GM19395 (cell line): ENCODE measurements around the gene CRYM.
"Not testable (repeated sequence)": the region's sequence is repeated elsewhere in the genome, so short reads cannot be mapped to it uniquely, and the experiment has no call there.

Experiments used
- ATAC-seq: cut with Tn5 transposase; IDR thresholded peaks from one replicate; pipeline ENCODE4 v1.9.1; 2021; ENCODE audit warnings: mild to moderate bottlenecking, moderate library complexity; ENCODE audit not compliant: unreplicated experiment

The CRYM gene

DNA sequence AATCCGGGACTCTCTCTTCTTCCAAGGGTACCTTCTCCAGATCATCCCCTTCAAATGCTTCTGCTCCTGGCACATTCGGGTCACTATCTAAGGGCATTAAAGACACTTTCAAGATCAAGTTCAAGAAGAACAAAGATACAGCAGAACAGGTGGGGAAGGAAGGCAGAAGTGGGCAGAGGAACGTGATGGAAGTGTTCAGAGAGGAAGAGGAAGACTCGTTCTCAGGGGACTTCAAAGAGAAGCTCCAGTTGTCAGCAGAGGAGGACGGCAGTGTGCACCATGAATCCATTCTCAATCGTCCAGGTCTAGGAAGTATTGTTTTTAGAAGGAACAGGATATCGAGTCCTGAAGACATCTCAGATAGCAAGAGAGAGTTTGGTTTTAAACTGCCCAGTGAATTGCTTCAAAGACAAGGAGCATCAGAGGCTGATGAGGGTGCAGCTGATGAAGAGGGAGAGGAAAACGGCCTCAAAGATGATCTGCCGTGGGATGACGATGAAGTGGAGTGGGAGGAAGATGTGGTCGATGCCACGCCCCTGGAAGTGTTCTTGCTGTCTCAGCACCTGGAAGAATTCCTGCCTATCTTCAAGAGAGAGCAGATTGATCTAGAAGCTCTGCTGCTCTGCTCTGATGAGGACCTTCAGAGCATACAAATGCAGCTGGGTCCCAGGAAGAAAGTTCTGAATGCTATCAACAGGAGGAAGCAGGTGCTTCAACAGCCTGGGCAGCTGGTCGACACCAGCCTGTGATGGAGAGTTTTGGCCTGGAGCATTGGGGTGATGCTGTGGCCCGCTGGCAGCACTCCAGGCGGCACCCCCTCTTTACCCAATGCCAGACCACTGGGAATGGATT, 27.8 kb downstream of the CRYM start:
- no peak for ATAC-seq

GRCh38 chr16:21248179-21248578, 29.9 kb downstream of the CRYM start:
- ATAC-seq, result not testable (repeated sequence)

- no peak for ATAC-seq
Observed at GRCh38 chr16:21244518-21245215, 33.4 kb downstream of the CRYM start.

- ATAC-seq, result no peak
Observed at GRCh38 chr16:21242756-21243155, 35.3 kb downstream of the CRYM start.

GRCh38 chr16:21239646-21240045, 38.4 kb downstream of the CRYM start:
- ATAC-seq, result no peak

DNA sequence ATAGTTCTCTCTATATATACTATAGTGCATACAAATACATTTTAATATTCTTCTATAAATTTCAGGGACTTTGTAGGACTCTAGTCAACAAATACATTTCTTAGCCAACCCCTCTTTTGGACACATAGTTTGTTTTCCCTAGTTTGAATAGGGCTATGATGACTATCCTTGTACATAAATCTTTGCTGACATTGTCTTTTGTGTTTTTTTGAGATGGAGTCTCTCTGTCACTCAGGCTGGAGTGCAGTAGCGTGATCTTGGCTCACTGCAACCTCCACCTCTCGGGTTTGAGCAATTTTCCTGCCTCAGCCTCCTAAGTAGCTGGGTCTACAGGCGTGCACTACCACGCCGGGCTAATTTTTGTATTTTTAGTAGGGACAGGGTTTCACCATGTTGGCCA, 41.3 kb downstream of the CRYM start:
- no peak for ATAC-seq

DNA sequence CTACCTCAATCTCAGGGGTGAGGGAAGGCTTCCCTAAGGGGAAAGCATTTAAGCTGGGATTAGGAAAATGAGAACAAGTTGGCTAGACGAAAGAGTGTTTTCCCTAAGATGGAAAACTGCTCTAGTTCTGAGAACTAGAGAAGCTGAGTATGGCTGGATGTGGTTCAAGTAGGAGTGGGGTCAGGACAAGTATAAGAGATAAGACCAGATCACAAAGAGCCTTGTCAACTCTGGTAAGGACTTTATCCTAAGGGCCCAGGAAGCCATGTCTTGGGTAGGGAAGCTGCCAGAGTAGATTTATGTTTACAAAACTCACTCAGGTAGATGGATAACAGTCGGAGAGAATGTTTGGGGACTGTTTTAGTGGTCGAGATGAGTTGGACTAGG, 42.9 kb downstream of the CRYM start:
- no peak for ATAC-seq

- ATAC-seq, result no peak
Observed at GRCh38 chr16:21233521-21234150, 44.5 kb downstream of the CRYM start, which contains the start of gene ANKS4B. TSS of gene ANKS4B (plus strand) at chr16:21233699. CDS start at chr16:21233738, 39 bp downstream.

- no peak for ATAC-seq
Observed at GRCh38 chr16:21233045-21233520, 45.0 kb downstream of the CRYM start.

DNA sequence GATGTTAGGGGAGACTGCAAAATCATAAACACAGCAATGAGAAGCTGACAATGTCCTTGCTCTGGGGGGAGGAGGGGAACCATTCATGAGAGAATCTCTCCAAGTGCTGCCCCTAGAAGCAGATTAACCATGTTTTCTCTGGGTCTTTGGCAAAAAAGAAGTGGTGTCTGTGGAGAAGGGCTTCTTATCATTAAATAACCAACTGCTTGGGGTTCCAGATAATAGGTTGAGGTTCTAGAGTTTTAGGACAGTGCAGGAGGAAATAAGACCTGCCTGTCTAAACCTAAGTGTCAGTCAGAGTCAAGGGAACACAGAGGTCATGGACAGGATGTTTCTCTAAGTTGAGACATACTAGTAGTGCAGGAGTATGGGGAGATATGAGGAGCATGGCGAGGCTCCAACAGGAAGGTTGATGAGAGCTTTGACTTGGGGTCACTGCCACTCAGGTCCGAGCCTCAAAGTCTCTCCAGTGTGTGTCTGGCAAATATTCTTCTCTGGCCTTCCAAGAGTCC, 49.7 kb downstream of the CRYM start:
- no peak for ATAC-seq

GRCh38 chr16:21227866-21228265, 50.2 kb downstream of the CRYM start:
- ATAC-seq, result no peak

DNA sequence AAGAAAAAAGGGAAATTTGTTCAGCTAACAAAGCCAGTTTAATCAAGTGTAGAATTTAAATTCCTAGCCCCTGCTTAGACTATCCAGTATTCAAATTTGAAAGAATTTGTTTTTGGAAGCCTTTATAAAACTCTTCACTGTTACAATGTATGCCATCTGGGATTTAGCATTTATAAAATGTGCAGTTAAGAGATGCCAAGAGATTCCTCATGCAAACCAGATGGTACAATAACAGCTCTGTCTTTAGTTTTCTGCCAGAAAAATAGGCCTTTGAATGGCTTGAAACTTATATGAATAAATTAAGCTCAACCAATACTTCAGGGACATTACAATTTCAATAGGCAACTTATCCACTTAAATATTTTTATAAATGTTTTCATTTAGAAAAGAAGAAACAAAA, 51.3 kb downstream of the CRYM start:
- ATAC-seq, result no peak

GRCh38 chr16:21224800-21225199, 53.3 kb downstream of the CRYM start:
- ATAC-seq, result no peak

- no peak for ATAC-seq
Observed at GRCh38 chr16:21223787-21224186, 54.3 kb downstream of the CRYM start.

- no peak for ATAC-seq
Observed at GRCh38 chr16:21222495-21223337, 55.4 kb downstream of the CRYM start.

GRCh38 chr16:21219551-21219950, 58.5 kb downstream of the CRYM start:
- no peak for ATAC-seq

DNA sequence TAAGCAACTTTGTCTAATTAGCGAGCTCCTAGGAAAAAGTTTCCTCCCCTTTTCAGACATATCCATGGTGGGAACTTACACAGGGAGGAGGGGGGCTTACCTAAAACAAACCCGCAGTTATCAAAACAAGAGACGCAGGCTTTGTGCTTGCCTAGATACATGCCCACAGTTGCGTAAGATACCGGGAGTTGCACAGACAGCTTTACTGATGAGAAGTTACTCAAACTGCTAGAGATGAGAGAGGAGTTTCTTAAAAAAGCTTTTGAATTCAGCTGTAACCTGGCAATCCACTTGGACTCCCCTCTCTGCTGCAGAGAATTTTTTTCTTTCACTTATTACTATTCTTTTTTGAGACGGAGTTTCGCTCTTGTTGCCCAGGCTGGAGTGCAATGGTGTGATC, 59.9 kb downstream of the CRYM start:
- ATAC-seq, result no peak

DNA sequence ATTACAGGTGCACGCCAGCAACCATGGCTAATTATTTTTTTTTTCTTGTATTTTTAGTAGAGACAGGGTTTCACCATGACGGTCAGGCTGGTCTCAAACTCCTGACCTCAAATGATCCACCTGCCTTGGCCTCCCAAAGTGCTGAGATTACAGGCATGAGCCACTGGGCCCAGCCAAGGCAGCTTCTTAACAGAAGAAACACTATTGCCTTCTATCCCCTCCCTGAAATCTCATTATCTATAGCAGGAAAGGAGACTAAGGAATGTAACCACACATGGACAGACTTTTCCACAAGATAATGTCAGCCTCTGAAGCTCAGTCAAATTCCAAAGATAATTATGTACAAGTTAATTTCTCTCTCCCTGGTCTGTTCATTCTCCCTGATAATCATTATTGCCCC, 61.0 kb downstream of the CRYM start:
- no peak for ATAC-seq

DNA sequence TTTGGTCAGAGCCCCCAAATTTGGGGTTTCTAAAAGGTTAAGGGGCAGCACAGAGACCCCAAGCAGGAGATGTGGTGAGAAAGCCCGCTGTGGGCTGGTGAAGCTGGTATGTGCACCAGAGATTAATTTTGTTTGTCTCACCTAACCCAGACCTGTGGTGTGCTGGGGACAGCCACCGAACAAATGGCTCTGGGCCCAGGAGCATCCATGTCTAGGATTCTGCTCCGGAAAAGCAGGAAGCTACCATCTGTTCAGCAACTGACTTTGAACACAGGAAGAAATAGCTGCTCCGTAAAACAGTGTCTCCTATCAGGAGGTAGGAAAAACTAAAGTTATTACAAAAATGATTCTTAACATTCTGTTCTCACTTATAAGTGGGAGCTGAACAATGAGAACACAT, 64.0 kb downstream of the CRYM start:
- no peak for ATAC-seq

GRCh38 chr16:21211486-21211885, 66.6 kb downstream of the CRYM start, which contains the start of gene ZP2:
TSS of gene ZP2 (minus strand) at chr16:21211574. CDS start at chr16:21211547, 27 bp downstream.
- ATAC-seq, result no peak
